GM12878 (cell line): Measurements from ENCODE around the gene TMEM238L.

Source experiments
- ASH2L ChIP-seq: fragments of 300-600, 200-600 bp; sonication (generic); IDR thresholded peaks from 2 replicates; pipeline ENCODE4 v1.6.1; 2017; ENCODE audit warnings: low read depth, mild to moderate bottlenecking, borderline replicate concordance
- ATF7 ChIP-seq: fragments of 450-650 bp; IDR thresholded peaks from 2 replicates; pipeline ENCODE4 v1.6.1; 2016; ENCODE audit warnings: low read depth, mild to moderate bottlenecking
- CBX5 ChIP-seq: sonication (generic); IDR thresholded peaks from 2 replicates; pipeline ENCODE4 v1.6.1; 2016; ENCODE audit warnings: low read depth, moderate library complexity, mild to moderate bottlenecking, inconsistent platforms
- CREM ChIP-seq: IDR thresholded peaks from 2 replicates; pipeline ENCODE4 v1.6.1; 2014; ENCODE audit warnings: antibody characterized with exemption, low read depth

- TF ChIP-seq ATF7, result no peak
- TF ChIP-seq ASH2L, result no peak
- TF ChIP-seq CREM, result no peak
- no peak for TF ChIP-seq CBX5
Measured at GRCh38 chr17:10831696-10832095, 27.8 kb upstream of the TMEM238L start.
